RWPE2 (cell line): ENCODE measurements around the gene RAB11A.

Experiments
- ATAC-seq: fragments of 200-7000 bp; cut with Tn5 transposase; 3 replicates; pipeline ENCODE4 v1.9.1; 2021; ENCODE audit warnings: low read depth
- DNase-seq: peaks from one replicate; pipeline ENCODE4 v3.0.0-alpha.2; 2020; ENCODE audit warnings: low spot score
- H3K27ac ChIP-seq: fragments of 450-650 bp; 2 replicates; pipeline ENCODE4 v1.5.1; 2017; ENCODE audit warnings: mild to moderate bottlenecking; ENCODE audit not compliant: poor library complexity, severe bottlenecking
- H3K27me3 ChIP-seq: fragments of 250-450 bp; sonication (Bioruptor Pico); 2 replicates; pipeline ENCODE4 v1.5.1; 2021; ENCODE audit warnings: mild to moderate bottlenecking, moderate library complexity; ENCODE audit not compliant: insufficient read depth, poor library complexity, severe bottlenecking
- H3K36me3 ChIP-seq: fragments of 250-450 bp; sonication (Bioruptor Pico); 2 replicates; pipeline ENCODE4 v1.5.1; 2020; ENCODE audit warnings: low read depth, mild to moderate bottlenecking, moderate library complexity
- H3K4me1 ChIP-seq: fragments of 250-450 bp; sonication (Bioruptor Pico); 2 replicates; pipeline ENCODE4 v1.5.1; 2021; ENCODE audit warnings: mild to moderate bottlenecking, moderate library complexity; ENCODE audit not compliant: insufficient read depth, poor library complexity, severe bottlenecking
- H3K4me3 ChIP-seq: fragments of 250-450 bp; sonication (Bioruptor Pico); 2 replicates; pipeline ENCODE4 v1.5.1; 2021; ENCODE audit warnings: mild to moderate bottlenecking, moderate library complexity; ENCODE audit not compliant: severe bottlenecking
- H3K9me3 ChIP-seq: fragments of 250-450 bp; sonication (Bioruptor Pico); 2 replicates; pipeline ENCODE4 v1.5.1; 2021; ENCODE audit warnings: mild to moderate bottlenecking, moderate library complexity; ENCODE audit not compliant: severe bottlenecking
- TF ChIP-seq, protein P1 (sequence below): fragments of 450-650 bp; IDR thresholded peaks from one replicate; pipeline ENCODE4 v1.5.1; 2017; ENCODE audit warnings: mild to moderate bottlenecking, moderate library complexity; ENCODE audit not compliant: poor library complexity, severe bottlenecking

RAB11A gene

DNA sequence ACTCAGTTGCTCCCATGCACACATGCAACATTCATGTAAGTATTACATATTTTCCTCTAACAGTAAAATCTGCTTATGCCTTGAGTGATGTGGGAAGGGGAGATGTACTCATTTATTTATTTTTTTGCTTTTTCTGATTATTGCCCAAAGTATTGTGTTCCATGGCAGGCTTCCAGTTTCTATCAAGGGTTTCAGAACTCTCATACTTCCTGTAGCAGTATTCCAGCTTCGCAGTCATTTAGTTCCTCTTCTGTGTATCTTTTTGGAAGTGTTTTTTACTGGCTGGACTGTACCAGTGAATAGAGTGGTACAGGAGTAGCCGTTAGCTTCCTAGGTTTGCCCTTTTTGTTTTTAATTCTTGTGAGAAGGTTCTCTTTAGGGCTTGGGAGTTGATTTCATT lies 26.9 kb downstream of the RAB11A start:
- H3K4me1 ChIP-seq, result no peaks in the 10 kb centered on the region
- TF ChIP-seq, protein P1, sequence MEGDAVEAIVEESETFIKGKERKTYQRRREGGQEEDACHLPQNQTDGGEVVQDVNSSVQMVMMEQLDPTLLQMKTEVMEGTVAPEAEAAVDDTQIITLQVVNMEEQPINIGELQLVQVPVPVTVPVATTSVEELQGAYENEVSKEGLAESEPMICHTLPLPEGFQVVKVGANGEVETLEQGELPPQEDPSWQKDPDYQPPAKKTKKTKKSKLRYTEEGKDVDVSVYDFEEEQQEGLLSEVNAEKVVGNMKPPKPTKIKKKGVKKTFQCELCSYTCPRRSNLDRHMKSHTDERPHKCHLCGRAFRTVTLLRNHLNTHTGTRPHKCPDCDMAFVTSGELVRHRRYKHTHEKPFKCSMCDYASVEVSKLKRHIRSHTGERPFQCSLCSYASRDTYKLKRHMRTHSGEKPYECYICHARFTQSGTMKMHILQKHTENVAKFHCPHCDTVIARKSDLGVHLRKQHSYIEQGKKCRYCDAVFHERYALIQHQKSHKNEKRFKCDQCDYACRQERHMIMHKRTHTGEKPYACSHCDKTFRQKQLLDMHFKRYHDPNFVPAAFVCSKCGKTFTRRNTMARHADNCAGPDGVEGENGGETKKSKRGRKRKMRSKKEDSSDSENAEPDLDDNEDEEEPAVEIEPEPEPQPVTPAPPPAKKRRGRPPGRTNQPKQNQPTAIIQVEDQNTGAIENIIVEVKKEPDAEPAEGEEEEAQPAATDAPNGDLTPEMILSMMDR, result no peak
- ATAC-seq (no peak), DNase-seq (no peak)
- H3K27ac ChIP-seq, result no peak overlapping the region
- H3K4me3 ChIP-seq, result no peak overlapping the region
- no peaks in the 10 kb centered on the region for H3K9me3 ChIP-seq
- H3K27me3 ChIP-seq, result no peaks in the 10 kb centered on the region
- peaks cover 63% of the 10 kb centered on the region for H3K36me3 ChIP-seq

- no peaks in the 10 kb centered on the region for H3K9me3 ChIP-seq
- H3K27ac ChIP-seq, result no peak overlapping the region
- TF ChIP-seq, protein P1, result no peak
- no peaks in the 10 kb centered on the region for H3K27me3 ChIP-seq
- H3K36me3 ChIP-seq, result peaks cover 66% of the 10 kb centered on the region
- DNase-seq, result no peak
- no peak overlapping the region for H3K4me3 ChIP-seq
- ATAC-seq, result no peak
- peaks cover 14% of the 10 kb centered on the region for H3K4me1 ChIP-seq
These were observed 31.2 kb downstream of the RAB11A start for GRCh38 chr15:65900488-65900887.

- Histone ChIP-seq H3K36me3 (peaks cover 67% of the 10 kb centered on the region), H3K27ac (peak overlapping the region; percentile 43), H3K27me3 (no peaks in the 10 kb centered on the region), H3K9me3 (no peaks in the 10 kb centered on the region), H3K4me3 (no peak overlapping the region), H3K4me1 (peaks cover 14% of the 10 kb centered on the region)
- ATAC-seq (no peak), DNase-seq (no peak)
- TF ChIP-seq, protein P1, result no peak
These were observed 32.0 kb downstream of the RAB11A start for GRCh38 chr15:65901336-65901735.

DNA sequence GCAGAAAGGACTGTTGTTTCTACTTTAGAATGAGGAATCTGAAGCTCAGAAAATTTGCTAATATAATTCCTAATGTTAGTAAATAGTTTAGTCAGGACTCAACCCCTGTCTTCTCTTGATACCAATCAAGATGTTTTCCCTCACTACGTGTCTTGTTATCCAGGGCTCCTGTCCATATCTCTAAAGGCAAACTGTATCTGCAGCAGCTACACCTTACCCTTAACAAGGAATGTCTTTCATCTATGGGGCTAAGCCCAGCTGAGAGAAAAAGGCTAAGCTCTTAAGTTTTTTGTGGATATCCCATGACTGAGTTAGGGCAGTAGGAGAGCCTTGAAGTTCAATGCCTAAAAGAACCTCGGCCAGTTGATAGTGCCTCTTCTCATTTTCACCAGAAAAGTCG lies 32.5 kb downstream of the RAB11A start:
- Histone ChIP-seq H3K36me3 (peaks cover 64% of the 10 kb centered on the region), H3K4me3 (no peak overlapping the region), H3K4me1 (peaks cover 14% of the 10 kb centered on the region), H3K27ac (peak overlapping the region; percentile 43), H3K9me3 (no peaks in the 10 kb centered on the region), H3K27me3 (no peaks in the 10 kb centered on the region)
- TF ChIP-seq, protein P1, result no peak
- ATAC-seq, result no peak
- DNase-seq, result no peak

- H3K9me3 ChIP-seq, result no peaks in the 10 kb centered on the region
- H3K27me3 ChIP-seq, result no peaks in the 10 kb centered on the region
- peaks cover 62% of the 10 kb centered on the region for H3K36me3 ChIP-seq
- peaks cover 14% of the 10 kb centered on the region for H3K4me1 ChIP-seq
- H3K27ac ChIP-seq, result peak overlapping the region; percentile 43
- ATAC-seq (peak; percentile 99), DNase-seq (peak; percentile 89)
- no peak overlapping the region for H3K4me3 ChIP-seq
- TF ChIP-seq, protein P1, result no peak
These were observed 33.1 kb downstream of the RAB11A start for GRCh38 chr15:65902373-65902772.
